ENCODE data around the gene FBXL13. TPM values are rescaled to one million over a fixed set of nuclear protein-coding genes. Genes with fewer than 3 reads are reported as not detected.
"Not testable (repeated sequence)": the region's sequence is repeated elsewhere in the genome, so short reads cannot be mapped to it uniquely, and the experiment has no call there.

The FBXL13 gene
- total RNA-seq, 1 donor from 2014 or later = 0.45 TPM

- H3K4me3 Mint-ChIP-seq (ENCODE audit: unreplicated experiment) = no peak overlapping the region
- no peak for DNase-seq (ENCODE audit: low spot score)
- H3K36me3 Mint-ChIP-seq (ENCODE audit: low read depth) = peaks cover 4% of the 10 kb centered on the region
- H3K4me1 Mint-ChIP-seq (ENCODE audit: low read depth) = peaks cover 13% of the 10 kb centered on the region
- no peaks in the 10 kb centered on the region for H3K9me3 Mint-ChIP-seq (ENCODE audit: low read depth)
- no peak for TF ChIP-seq CTCF (IDR thresholded peaks at IDR 0.05)
- H3K27me3 Mint-ChIP-seq (ENCODE audit: low read depth) = no peaks in the 10 kb centered on the region
- no peak overlapping the region for H3K27ac Mint-ChIP-seq (ENCODE audit: unreplicated experiment)
Observed at GRCh38 chr7:103079836-103080235, 5.2 kb upstream of the FBXL13 start.

DNA sequence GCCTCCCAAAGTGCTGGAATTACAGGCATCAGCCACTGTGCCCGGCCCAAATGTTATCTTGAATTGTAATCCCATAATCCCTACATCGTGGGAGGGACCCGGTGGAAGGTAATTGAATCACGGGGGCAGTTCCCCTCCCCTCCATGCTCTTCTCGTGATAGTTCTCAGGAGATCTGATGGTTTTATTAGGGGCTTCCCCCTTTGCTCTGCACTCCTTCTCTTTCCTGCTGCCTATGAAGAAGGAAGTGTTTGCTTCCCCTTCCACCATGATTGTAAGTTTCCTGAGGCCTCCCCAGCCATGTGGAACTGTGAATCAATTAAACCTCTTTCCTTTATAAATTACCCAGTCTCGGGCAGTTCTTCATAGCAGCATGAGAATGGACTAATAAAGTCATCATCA, 3.6 kb upstream of the FBXL13 start:
- not testable (repeated sequence) for H3K27me3 Mint-ChIP-seq (ENCODE audit: low read depth); H3K36me3 Mint-ChIP-seq (ENCODE audit: low read depth); H3K27ac Mint-ChIP-seq (ENCODE audit: unreplicated experiment); H3K9me3 Mint-ChIP-seq (ENCODE audit: low read depth); DNase-seq (ENCODE audit: low spot score); H3K4me3 Mint-ChIP-seq (ENCODE audit: unreplicated experiment)
- H3K4me1 Mint-ChIP-seq (ENCODE audit: low read depth) = peaks cover 24% of the 10 kb centered on the region

DNA sequence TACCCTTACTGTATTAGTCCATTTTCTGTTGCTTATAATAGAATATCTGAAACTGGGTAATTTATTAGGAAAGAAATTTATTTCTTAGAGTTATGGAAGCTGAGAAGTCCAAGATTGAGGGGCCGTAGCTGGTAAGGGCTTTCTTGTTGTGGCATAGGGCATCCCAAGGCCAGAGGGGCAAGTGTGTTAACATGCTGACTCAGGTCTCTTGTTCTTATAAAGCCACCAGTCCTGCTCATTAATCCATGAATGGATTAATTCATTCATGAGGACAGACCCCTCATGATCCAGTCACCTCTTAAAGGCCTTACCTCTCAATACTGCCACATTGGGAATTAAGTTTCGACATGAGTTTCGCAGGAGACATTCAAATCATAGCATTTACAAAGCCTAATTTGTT, 2.7 kb upstream of the FBXL13 start:
- Mint-ChIP-seq H3K4me3 (ENCODE audit: unreplicated experiment) (no peak overlapping the region), H3K4me1 (ENCODE audit: low read depth) (peaks cover 24% of the 10 kb centered on the region)
- no peak for DNase-seq (ENCODE audit: low spot score)

DNA sequence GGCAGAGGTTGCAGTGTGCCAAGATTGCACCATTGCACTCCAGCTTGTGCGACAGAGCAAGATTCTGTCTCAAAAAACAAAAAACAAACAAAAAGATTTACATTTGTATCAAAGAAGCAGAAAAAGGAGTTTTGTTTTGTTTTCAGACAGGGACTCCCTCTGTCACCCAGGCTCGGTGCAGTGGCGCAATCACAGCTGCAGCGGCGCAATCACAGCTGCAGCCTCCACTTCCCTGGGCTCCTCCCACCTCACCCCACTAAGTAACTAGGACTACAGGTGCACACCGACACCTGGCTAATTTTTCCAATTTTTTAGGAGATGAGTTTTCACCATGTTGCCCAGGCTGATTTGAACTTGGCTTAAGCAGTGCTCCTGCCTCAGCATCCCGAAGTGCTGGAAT, 2.2 kb upstream of the FBXL13 start:
- H3K27me3 Mint-ChIP-seq (ENCODE audit: low read depth) = no peaks in the 10 kb centered on the region
- H3K36me3 Mint-ChIP-seq (ENCODE audit: low read depth) = peaks cover 2% of the 10 kb centered on the region

More for the DNA sequence above, 2.7 kb upstream of the FBXL13 start:
- Mint-ChIP-seq H3K27ac (ENCODE audit: unreplicated experiment) (no peak overlapping the region), H3K36me3 (ENCODE audit: low read depth) (peaks cover 2% of the 10 kb centered on the region), H3K27me3 (ENCODE audit: low read depth) (no peaks in the 10 kb centered on the region), H3K9me3 (ENCODE audit: low read depth) (no peaks in the 10 kb centered on the region)
- TF ChIP-seq CTCF (IDR thresholded peaks at IDR 0.05) = no peak

GRCh38 chr7:103075337-103075918, 832 bp upstream of the FBXL13 start:
- TF ChIP-seq CTCF (IDR thresholded peaks at IDR 0.05) = no peak
- DNase-seq (ENCODE audit: low spot score) = no peak
- no peaks in the 10 kb centered on the region for H3K27me3 Mint-ChIP-seq (ENCODE audit: low read depth)
- H3K4me3 Mint-ChIP-seq (ENCODE audit: unreplicated experiment) = peak overlapping the region; percentile 94
- H3K36me3 Mint-ChIP-seq (ENCODE audit: low read depth) = peaks cover 2% of the 10 kb centered on the region
- H3K9me3 Mint-ChIP-seq (ENCODE audit: low read depth) = no peaks in the 10 kb centered on the region
- H3K27ac Mint-ChIP-seq (ENCODE audit: unreplicated experiment) = peak overlapping the region; percentile 86
- peaks cover 24% of the 10 kb centered on the region for H3K4me1 Mint-ChIP-seq (ENCODE audit: low read depth)

More for the DNA sequence above, 2.2 kb upstream of the FBXL13 start:
- Mint-ChIP-seq H3K9me3 (ENCODE audit: low read depth) (no peaks in the 10 kb centered on the region), H3K4me3 (ENCODE audit: unreplicated experiment) (no peak overlapping the region), H3K4me1 (ENCODE audit: low read depth) (peaks cover 24% of the 10 kb centered on the region), H3K27ac (ENCODE audit: unreplicated experiment) (no peak overlapping the region)
- no peak for TF ChIP-seq CTCF (IDR thresholded peaks at IDR 0.05)
- DNase-seq (ENCODE audit: low spot score) = no peak

DNA sequence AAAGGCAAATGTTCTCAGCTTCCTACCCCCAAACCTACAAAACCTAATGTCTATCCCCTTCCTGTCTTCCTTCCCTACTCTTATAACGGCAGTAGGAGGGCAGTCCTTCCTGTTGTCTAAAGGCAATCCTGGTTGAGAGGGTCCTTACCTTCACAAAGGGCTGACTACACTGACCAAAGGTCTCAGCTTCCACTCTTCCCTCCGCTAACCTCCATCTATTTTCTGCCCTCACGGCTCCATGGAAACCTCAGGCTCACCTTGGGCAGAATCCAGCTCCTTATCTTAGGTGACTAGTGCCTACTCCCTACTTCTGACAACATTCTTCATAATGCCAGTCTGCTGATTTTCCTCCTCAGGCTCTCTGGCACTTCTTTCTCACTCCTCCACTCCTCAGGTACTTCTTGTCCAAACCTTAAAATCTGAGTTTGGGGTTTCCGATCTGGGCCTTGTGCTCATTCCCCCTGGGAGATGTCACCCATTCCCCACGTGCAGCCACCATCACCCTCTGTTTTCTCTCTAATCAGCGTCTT, 542 bp downstream of the FBXL13 start:
- Mint-ChIP-seq H3K36me3 (ENCODE audit: low read depth) (no peaks in the 10 kb centered on the region), H3K4me1 (ENCODE audit: low read depth) (peaks cover 24% of the 10 kb centered on the region), H3K9me3 (ENCODE audit: low read depth) (no peaks in the 10 kb centered on the region), H3K27ac (ENCODE audit: unreplicated experiment) (peak overlapping the region; percentile 93), H3K4me3 (ENCODE audit: unreplicated experiment) (peak overlapping the region; percentile 92), H3K27me3 (ENCODE audit: low read depth) (no peaks in the 10 kb centered on the region)
- TF ChIP-seq CTCF (IDR thresholded peaks at IDR 0.05) = no peak
- DNase-seq (ENCODE audit: low spot score) = no peak

Data from chondrocyte (in vitro differentiated cells).